Pancreas (tissue), 10 donors: ENCODE data around the gene RLN1. TPM values are rescaled to one million over a fixed set of nuclear protein-coding genes. Genes with fewer than 3 reads are reported as not detected.
"Not testable (repeated sequence)": the region's sequence is repeated elsewhere in the genome, so short reads cannot be mapped to it uniquely, and the experiment has no call there.

Experiments
- ATAC-seq, 4 donors: fragments of 200-7000 bp; cut with Tn5 transposase; one replicate each; pipeline versions ENCODE4 v1.8.0 to v1.9.1; 2020; ENCODE audit warnings: mild to moderate bottlenecking in 4 of 4, moderate library complexity in 4 of 4
- DNase-seq, 6 donors: peaks; one replicate each; pipeline ENCODE4 v3.0.0-alpha.2; 2020
- FAIRE-seq: peaks from 2 replicates; lab custom pipeline; 2012; peaks lifted over from hg19 to GRCh38; lab: Jason Lieb, UNC
- H3K27ac ChIP-seq, 4 donors: fragments of 200-600 bp; sonication (generic); 1 replicate in 3 of 4; 2 replicates in 1 of 4; pipeline versions ENCODE4 v1.5.0 to v1.8.0; 2020
- H3K27me3 ChIP-seq, 4 donors: fragments of 200-600 bp; one replicate each; pipeline ENCODE4 v1.8.0; 2021
- H3K36me3 ChIP-seq, 3 donors: fragments of 200-600 bp; sonication (generic) in 1 of 3; one replicate each; pipeline versions ENCODE4 v1.5.0 to v1.8.0; 2020 to 2021
- H3K4me1 ChIP-seq, 3 donors: fragments of 200-600 bp; one replicate each; pipeline ENCODE4 v1.8.0; 2021
- H3K4me3 ChIP-seq, 4 donors: fragments of 200-600 bp; sonication (generic) in 2 of 4; one replicate each; pipeline versions ENCODE4 v1.5.0 to v1.8.0; 2020 to 2021
- H3K9me3 ChIP-seq, 4 donors: fragments of 200-600 bp; one replicate each; pipeline ENCODE4 v1.8.0; 2021
- WGBS, 2 donors: extraction: QIAGEN DNeasy Blood & Tissue Kit; methylation state at CpG; one replicate each; pipeline ENCODE4 v1.1.7; 2013; 5-methylcytosine and 5-hydroxymethylcytosine counted together
- intact Hi-C, 3 donors: fragments of 100-400 bp; cut with DNase I; formaldehyde crosslinking; loops; one replicate each; pipeline versions ENCODE4 v1.11.1 to v1.14.2; 2022
- polyA plus RNA-seq, 2 donors: library from polyadenylated mRNA; stranded (reverse); fragments of 200-250 nt; gene quantifications; one replicate each; pipeline ENCODE4 v1.2.3, GENCODE V29; 2013
- total RNA-seq, 6 donors: library from RNA; stranded (reverse); fragmentation: NEBNext Ultra II Directional in 4 of 6; extraction: Animal tissue kit (Norgen Biotek cat#: 25700) in 4 of 6; gene quantifications; one replicate each; pipeline versions ENCODE4 v1.2.1 to v1.2.4, GENCODE V29; 2021 to 2023
- TF ChIP-seq, protein P1 (sequence below), 4 donors: fragments of 200-600 bp; sonication (generic) in 3 of 4; IDR thresholded peaks; one replicate each; pipeline versions ENCODE4 v1.5.0 to v1.8.0; 2021; ENCODE audit warnings: antibody characterized with exemption in 4 of 4
- donor health status: healthy with polysubstance abuse.
- donor health status: DM: no; HTN: no; CAD: no; lungs with moderate emphysema.
- donor health status: DM: no; HTN: no; CAD: no.
- donor health status: control.
- donor health status: control.
- donor health status: Bipolar disorder and iron deficiency.
- donor health status: DM: yes; HTN: yes; CAD: no.
- donor health status: DM: no; HTN: no; CAD: no.
- donor health status: DM: no; HTN: no; CAD: no.
- donor health status: DM: yes; HTN: yes; CAD: no.

The RLN1 gene
- total RNA-seq (not detected), polyA plus RNA-seq (not detected)

DNA sequence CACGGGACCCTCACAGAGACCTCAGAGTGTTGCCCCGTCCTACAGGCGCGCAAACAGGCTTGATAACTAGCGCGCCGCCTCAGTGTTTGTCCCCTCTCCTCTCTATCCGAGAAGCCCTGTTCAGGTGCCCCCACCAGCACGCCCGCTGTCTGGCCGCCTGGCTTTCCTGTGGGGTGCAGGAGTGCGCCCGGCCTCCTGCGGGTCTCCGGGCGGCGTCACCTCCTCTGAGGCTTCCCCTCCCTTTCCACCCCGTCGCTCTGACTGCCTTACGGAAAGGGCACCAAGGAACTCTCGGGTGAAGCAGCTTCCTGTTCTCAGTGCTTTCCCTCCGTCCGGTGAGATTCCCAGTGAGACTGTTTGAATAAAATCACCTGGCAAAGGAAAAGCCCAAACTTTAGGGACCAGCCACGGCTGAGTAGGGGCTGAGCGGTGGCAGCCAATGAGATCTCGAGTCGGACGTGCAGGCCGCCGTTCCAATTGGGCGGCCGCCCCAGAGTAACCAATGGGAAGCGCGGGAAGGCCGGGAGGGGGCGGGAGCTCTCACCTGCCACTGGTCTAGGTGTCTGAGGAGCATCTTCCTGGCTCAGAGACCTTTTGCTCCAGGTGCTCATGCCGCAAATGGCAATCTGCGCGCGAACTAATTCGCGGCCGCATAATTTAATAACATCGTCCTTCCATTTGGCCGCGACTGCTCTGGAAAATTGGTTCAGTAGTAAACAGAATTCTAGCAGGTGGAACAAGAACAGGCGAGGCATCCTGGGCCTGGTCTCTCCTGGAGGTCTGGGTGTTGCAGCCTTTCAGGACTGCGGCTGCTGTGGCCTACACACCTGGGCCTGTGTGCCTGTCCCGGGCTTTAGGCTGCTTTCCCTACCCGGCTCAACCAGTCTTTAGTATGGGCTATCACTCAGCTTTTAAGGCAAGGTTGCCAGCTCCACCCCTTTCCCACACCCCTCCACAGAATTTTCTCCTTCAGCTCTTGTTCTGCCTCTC is at the start of gene RLN1:
Gene RLN1, minus strand, starts transcription at position 885 of the 990 bp plus-strand sequence. Its CDS starts 130 bp downstream, at position 755.
- H3K4me3 ChIP-seq, H3K9me3 ChIP-seq, H3K27me3 ChIP-seq, intact Hi-C loops, H3K36me3 ChIP-seq, H3K27ac ChIP-seq, H3K4me1 ChIP-seq: not testable (repeated sequence)
- 15 to 21% methylated on average over 14 of the region's 50 CpGs for WGBS, 2 donors
- DNase-seq (peak in 3 of 6 donors; percentile 13 to 30 (median 17)), FAIRE-seq (peak; percentile 88), ATAC-seq (peak; percentile 100)

DNA sequence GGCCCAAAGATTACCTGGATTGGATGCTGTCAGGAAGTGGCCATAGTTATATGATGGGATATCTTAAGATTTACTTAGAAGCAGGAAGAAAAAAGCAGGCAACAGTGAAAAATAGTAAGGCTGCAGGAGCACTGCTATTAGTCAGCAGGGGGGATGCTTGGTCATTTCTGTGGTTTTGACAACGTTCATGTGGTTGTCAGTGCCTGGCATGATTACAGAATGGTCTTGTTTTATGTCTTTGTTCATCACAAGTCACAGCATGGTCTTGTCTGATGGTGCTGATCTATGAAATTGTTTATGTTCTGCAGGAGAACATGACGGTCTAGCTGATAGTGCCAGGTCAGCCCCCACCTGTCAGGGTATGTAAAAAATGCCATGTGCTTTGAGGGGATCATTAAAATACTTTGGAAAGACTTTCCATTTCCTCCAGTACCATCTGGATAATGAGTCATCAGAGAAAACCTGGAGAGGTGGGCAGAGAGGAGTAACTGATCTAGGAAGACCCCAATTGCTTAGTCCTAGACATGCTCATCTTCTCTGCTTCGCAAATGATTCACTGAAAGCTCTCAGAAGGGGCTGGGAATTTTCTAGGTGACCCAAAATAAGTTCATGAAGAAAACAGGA is 49.5 kb upstream of the RLN1 start:
- no peaks in the 10 kb centered on the region for H3K36me3 ChIP-seq
- intact Hi-C loops: no loop called here
- no peak for DNase-seq
- no peaks in the 10 kb centered on the region for H3K4me1 ChIP-seq
- no peak overlapping the region for H3K4me3 ChIP-seq
- no peaks in the 10 kb centered on the region for H3K27me3 ChIP-seq
- no peak for FAIRE-seq
- ATAC-seq: no peak
- TF ChIP-seq, protein P1, sequence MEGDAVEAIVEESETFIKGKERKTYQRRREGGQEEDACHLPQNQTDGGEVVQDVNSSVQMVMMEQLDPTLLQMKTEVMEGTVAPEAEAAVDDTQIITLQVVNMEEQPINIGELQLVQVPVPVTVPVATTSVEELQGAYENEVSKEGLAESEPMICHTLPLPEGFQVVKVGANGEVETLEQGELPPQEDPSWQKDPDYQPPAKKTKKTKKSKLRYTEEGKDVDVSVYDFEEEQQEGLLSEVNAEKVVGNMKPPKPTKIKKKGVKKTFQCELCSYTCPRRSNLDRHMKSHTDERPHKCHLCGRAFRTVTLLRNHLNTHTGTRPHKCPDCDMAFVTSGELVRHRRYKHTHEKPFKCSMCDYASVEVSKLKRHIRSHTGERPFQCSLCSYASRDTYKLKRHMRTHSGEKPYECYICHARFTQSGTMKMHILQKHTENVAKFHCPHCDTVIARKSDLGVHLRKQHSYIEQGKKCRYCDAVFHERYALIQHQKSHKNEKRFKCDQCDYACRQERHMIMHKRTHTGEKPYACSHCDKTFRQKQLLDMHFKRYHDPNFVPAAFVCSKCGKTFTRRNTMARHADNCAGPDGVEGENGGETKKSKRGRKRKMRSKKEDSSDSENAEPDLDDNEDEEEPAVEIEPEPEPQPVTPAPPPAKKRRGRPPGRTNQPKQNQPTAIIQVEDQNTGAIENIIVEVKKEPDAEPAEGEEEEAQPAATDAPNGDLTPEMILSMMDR (IDR thresholded peaks at IDR 0.05): no peak
- WGBS, 2 donors: 69% methylated on average over 3 of the region's 3 CpGs
- H3K9me3 ChIP-seq: no peaks in the 10 kb centered on the region
- H3K27ac ChIP-seq: no peak overlapping the region

- Histone ChIP-seq H3K27me3 (no peaks in the 10 kb centered on the region), H3K4me3 (no peak overlapping the region), H3K4me1 (no peaks in the 10 kb centered on the region), H3K36me3 (no peaks in the 10 kb centered on the region), H3K9me3 (no peaks in the 10 kb centered on the region), H3K27ac (no peak overlapping the region)
- ATAC-seq: no peak
- 85% methylated on average over 5 of the region's 5 CpGs for WGBS, 2 donors
- intact Hi-C loops: no loop called here
- DNase-seq: no peak
- TF ChIP-seq, protein P1 (IDR thresholded peaks at IDR 0.05): no peak
- FAIRE-seq: no peak
Observed at GRCh38 chr9:5388026-5388819, 48.5 kb upstream of the RLN1 start.

DNA sequence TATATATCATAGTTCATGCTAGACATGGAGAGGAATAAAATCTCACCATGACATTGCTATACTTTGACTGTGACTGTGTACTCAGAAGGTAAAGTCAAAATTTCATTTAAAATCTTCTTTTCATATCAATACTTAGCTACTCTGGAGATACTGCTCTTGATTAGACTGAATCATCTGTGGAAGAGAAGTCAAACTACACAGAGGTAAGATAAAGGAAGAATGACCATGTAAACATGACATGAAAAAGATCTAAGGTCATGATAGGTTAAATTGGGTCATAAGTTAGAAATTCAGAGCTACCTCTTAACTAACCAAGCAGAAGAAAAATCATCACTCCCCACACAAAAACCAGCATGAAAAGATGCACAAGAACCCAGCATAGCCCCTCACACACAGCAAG is 44.8 kb upstream of the RLN1 start:
- TF ChIP-seq, protein P1 (IDR thresholded peaks at IDR 0.05): no peak
- Histone ChIP-seq H3K9me3 (no peaks in the 10 kb centered on the region), H3K27ac (no peak overlapping the region), H3K36me3 (no peaks in the 10 kb centered on the region), H3K4me1 (no peaks in the 10 kb centered on the region), H3K4me3 (no peak overlapping the region), H3K27me3 (no peaks in the 10 kb centered on the region)
- FAIRE-seq (no peak), DNase-seq (no peak), ATAC-seq (no peak)
- intact Hi-C loops: no loop called here

GRCh38 chr9:5382479-5382878 is 42.8 kb upstream of the RLN1 start:
- WGBS, 2 donors: 70 to 83% methylated on average over 3 of the region's 3 CpGs
- no peaks in the 10 kb centered on the region for H3K4me1 ChIP-seq
- H3K9me3 ChIP-seq: no peaks in the 10 kb centered on the region
- H3K36me3 ChIP-seq: no peaks in the 10 kb centered on the region
- no peaks in the 10 kb centered on the region for H3K27me3 ChIP-seq
- TF ChIP-seq, protein P1 (IDR thresholded peaks at IDR 0.05): no peak
- no peak for FAIRE-seq
- no peak for ATAC-seq
- DNase-seq: no peak
- intact Hi-C loops: no loop called here
- H3K27ac ChIP-seq: no peak overlapping the region
- no peak overlapping the region for H3K4me3 ChIP-seq
